ENCODE results near the gene SPATS1. TPM values are rescaled to one million over a fixed set of nuclear protein-coding genes. Genes with fewer than 3 reads are reported as not detected.
"Not testable (repeated sequence)": the region's sequence is repeated elsewhere in the genome, so short reads cannot be mapped to it uniquely, and the experiment has no call there.

The SPATS1 gene
- total RNA-seq, 1 experiment from 2014 or later, result not detected

GRCh38 chr6:44327760-44328159 lies 14.7 kb upstream of the SPATS1 start:
- peaks cover 8% of the 10 kb centered on the region for H3K27me3 Mint-ChIP-seq (ENCODE audit: low read depth)
- DNase-seq (ENCODE audit: low spot score) (no peak), ATAC-seq (no peak)
- ChIA-PET POLR2A (interaction anchor here (1.1 kb wide), 1 partner anchor 15 kb away, joined by 3 read pairs; the partner anchor contains the start of gene AARS2), CTCF (interaction anchor here (0.6 to 1.6 kb wide), 3 partner anchors 15 to 71 kb away, joined by 3 to 7 read pairs (median 4); partner anchors contain the start of genes AARS2 and SLC35B2)
- no peak overlapping the region; the same call in 1 of the 2 replicates for H3K4me3 Mint-ChIP-seq
- H3K27ac Mint-ChIP-seq, result no peak overlapping the region
- no peak for TF ChIP-seq SP1 (CRISPR knock-in tag; conservative IDR thresholded peaks at IDR 0.05)
- TF ChIP-seq ARID4B (CRISPR knock-in tag; IDR thresholded peaks at IDR 0.05; ENCODE audit: borderline replicate concordance), result no peak
- no peak for TF ChIP-seq CBFB (CRISPR knock-in tag; IDR thresholded peaks at IDR 0.05; ENCODE audit: low read depth)
- TF ChIP-seq, protein P1, sequence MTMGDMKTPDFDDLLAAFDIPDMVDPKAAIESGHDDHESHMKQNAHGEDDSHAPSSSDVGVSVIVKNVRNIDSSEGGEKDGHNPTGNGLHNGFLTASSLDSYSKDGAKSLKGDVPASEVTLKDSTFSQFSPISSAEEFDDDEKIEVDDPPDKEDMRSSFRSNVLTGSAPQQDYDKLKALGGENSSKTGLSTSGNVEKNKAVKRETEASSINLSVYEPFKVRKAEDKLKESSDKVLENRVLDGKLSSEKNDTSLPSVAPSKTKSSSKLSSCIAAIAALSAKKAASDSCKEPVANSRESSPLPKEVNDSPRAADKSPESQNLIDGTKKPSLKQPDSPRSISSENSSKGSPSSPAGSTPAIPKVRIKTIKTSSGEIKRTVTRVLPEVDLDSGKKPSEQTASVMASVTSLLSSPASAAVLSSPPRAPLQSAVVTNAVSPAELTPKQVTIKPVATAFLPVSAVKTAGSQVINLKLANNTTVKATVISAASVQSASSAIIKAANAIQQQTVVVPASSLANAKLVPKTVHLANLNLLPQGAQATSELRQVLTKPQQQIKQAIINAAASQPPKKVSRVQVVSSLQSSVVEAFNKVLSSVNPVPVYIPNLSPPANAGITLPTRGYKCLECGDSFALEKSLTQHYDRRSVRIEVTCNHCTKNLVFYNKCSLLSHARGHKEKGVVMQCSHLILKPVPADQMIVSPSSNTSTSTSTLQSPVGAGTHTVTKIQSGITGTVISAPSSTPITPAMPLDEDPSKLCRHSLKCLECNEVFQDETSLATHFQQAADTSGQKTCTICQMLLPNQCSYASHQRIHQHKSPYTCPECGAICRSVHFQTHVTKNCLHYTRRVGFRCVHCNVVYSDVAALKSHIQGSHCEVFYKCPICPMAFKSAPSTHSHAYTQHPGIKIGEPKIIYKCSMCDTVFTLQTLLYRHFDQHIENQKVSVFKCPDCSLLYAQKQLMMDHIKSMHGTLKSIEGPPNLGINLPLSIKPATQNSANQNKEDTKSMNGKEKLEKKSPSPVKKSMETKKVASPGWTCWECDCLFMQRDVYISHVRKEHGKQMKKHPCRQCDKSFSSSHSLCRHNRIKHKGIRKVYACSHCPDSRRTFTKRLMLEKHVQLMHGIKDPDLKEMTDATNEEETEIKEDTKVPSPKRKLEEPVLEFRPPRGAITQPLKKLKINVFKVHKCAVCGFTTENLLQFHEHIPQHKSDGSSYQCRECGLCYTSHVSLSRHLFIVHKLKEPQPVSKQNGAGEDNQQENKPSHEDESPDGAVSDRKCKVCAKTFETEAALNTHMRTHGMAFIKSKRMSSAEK (CRISPR knock-in tag; IDR thresholded peaks at IDR 0.05; ENCODE audit: borderline replicate concordance), result no peak
- no peak for TF ChIP-seq CTCF (IDR thresholded peaks at IDR 0.05)
- no peak for TF ChIP-seq ZNF671 (CRISPR knock-in tag; IDR thresholded peaks at IDR 0.05)
- no peak for TF ChIP-seq SMAD3 (CRISPR knock-in tag; IDR thresholded peaks at IDR 0.05; ENCODE audit: borderline replicate concordance)
- TF ChIP-seq TCF7 (CRISPR knock-in tag; IDR thresholded peaks at IDR 0.05; ENCODE audit: low read depth), result no peak
- no peak for TF ChIP-seq ETV6 (CRISPR knock-in tag; IDR thresholded peaks at IDR 0.05)
- no peak for TF ChIP-seq JAZF1 (CRISPR knock-in tag; IDR thresholded peaks at IDR 0.05)
- TF ChIP-seq, protein P2, sequence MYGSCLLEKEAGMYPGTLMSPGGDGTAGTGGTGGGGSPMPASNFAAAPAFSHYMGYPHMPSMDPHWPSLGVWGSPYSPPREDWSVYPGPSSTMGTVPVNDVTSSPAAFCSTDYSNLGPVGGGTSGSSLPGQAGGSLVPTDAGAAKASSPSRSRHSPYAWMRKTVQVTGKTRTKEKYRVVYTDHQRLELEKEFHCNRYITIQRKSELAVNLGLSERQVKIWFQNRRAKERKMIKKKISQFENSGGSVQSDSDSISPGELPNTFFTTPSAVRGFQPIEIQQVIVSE (CRISPR knock-in tag; IDR thresholded peaks at IDR 0.05; ENCODE audit: borderline replicate concordance), result no peak
- no peak for TF ChIP-seq FOXP1 (CRISPR knock-in tag; IDR thresholded peaks at IDR 0.05; ENCODE audit: borderline replicate concordance)
- TF ChIP-seq ELF4 (CRISPR knock-in tag; IDR thresholded peaks at IDR 0.05; ENCODE audit: low read depth), result no peak
- TF ChIP-seq OVOL2 (CRISPR knock-in tag; IDR thresholded peaks at IDR 0.05; ENCODE audit: borderline replicate concordance), result no peak
- no peak for TF ChIP-seq CREB1 (CRISPR knock-in tag; IDR thresholded peaks at IDR 0.05)
- no peak for TF ChIP-seq USF2 (CRISPR knock-in tag; IDR thresholded peaks at IDR 0.05)
- TF ChIP-seq, protein P3, sequence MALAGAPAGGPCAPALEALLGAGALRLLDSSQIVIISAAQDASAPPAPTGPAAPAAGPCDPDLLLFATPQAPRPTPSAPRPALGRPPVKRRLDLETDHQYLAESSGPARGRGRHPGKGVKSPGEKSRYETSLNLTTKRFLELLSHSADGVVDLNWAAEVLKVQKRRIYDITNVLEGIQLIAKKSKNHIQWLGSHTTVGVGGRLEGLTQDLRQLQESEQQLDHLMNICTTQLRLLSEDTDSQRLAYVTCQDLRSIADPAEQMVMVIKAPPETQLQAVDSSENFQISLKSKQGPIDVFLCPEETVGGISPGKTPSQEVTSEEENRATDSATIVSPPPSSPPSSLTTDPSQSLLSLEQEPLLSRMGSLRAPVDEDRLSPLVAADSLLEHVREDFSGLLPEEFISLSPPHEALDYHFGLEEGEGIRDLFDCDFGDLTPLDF (CRISPR knock-in tag; IDR thresholded peaks at IDR 0.05), result no peak
- no peaks in the 10 kb centered on the region for H3K9me3 Mint-ChIP-seq
- H3K36me3 Mint-ChIP-seq, result no peaks in the 10 kb centered on the region
- peaks cover 21% of the 10 kb centered on the region for H3K4me1 Mint-ChIP-seq

GRCh38 chr6:44328203-44328602 lies 14.2 kb upstream of the SPATS1 start:
- POLR2A ChIA-PET, result not testable (repeated sequence)

More at GRCh38 chr6:44328203-44328602, 14.2 kb upstream of the SPATS1 start:
- Mint-ChIP-seq H3K4me1 (peaks cover 21% of the 10 kb centered on the region), H3K4me3 (peak overlapping the region; percentile 29)
- DNase-seq (ENCODE audit: low spot score); H3K36me3 Mint-ChIP-seq; H3K27me3 Mint-ChIP-seq (ENCODE audit: low read depth); H3K9me3 Mint-ChIP-seq; H3K27ac Mint-ChIP-seq; ATAC-seq: not testable (repeated sequence)
- CTCF ChIA-PET, result interaction anchor here (1.6 to 1.9 kb wide), 2 partner anchors 15 kb away, joined by 7 to 8 read pairs; partner anchors contain the start of gene AARS2
